Hepatocyte (in vitro differentiated cells): ENCODE data around the gene ABCC6. TPM values are rescaled to one million over a fixed set of nuclear protein-coding genes. Genes with fewer than 3 reads are reported as not detected.

ENCODE experiments used
- DNase-seq: peaks from one replicate; pipeline ENCODE4 v3.0.0-alpha.2; 2016; ENCODE audit warnings: low spot score
- H2AFZ ChIP-seq: fragments of 200-600 bp; sonication (generic); 2 replicates; pipeline ENCODE4 v1.6.0; 2016; ENCODE audit warnings: antibody characterized with exemption, mild to moderate bottlenecking
- H3K27ac ChIP-seq: fragments of 200-600 bp; sonication (generic); 2 replicates; pipeline ENCODE4 v1.5.1; 2016; ENCODE audit warnings: mild to moderate bottlenecking
- H3K27me3 ChIP-seq: fragments of 200-600 bp; sonication (generic); 2 replicates; pipeline ENCODE4 v1.6.1; 2016
- H3K36me3 ChIP-seq: fragments of 200-600 bp; sonication (generic); replicated peaks from 2 replicates; pipeline ENCODE4 v1.5.1; 2016; ENCODE audit warnings: low read depth; ENCODE audit not compliant: insufficient read depth
- H3K4me1 ChIP-seq: fragments of 200-600 bp; sonication (generic); 2 replicates; pipeline ENCODE4 v1.5.1; 2016; ENCODE audit warnings: mild to moderate bottlenecking, moderate library complexity; ENCODE audit not compliant: insufficient read depth
- H3K4me2 ChIP-seq: fragments of 200-600 bp; sonication (generic); 2 replicates; pipeline ENCODE4 v1.6.0; 2016
- H3K4me3 ChIP-seq: fragments of 200-600 bp; sonication (generic); 2 replicates; pipeline ENCODE4 v1.5.1; 2016; ENCODE audit warnings: mild to moderate bottlenecking
- H3K79me2 ChIP-seq: fragments of 200-600 bp; sonication (generic); 2 replicates; pipeline ENCODE4 v1.6.0; 2017; ENCODE audit warnings: mild to moderate bottlenecking
- H3K9me2 ChIP-seq: fragments of 200-600 bp; sonication (generic); replicated peaks from 2 replicates; pipeline ENCODE4 v1.6.0; 2017; ENCODE audit warnings: mild to moderate bottlenecking; ENCODE audit not compliant: insufficient read depth
- H3K9me3 ChIP-seq: fragments of 200-600 bp; sonication (generic); 2 replicates; pipeline ENCODE4 v1.5.1; 2016; ENCODE audit warnings: low read depth, mild to moderate bottlenecking
- H4K20me1 ChIP-seq: fragments of 200-600 bp; sonication (generic); 2 replicates; pipeline ENCODE4 v1.6.0; 2016; ENCODE audit warnings: mild to moderate bottlenecking; ENCODE audit not compliant: insufficient read depth, poor library complexity, severe bottlenecking
- EZH2 ChIP-seq: fragments of 200-600 bp; sonication (generic); IDR thresholded peaks from 2 replicates; pipeline ENCODE4 v1.6.1; 2016; ENCODE audit warnings: antibody characterized with exemption, mild to moderate bottlenecking, borderline replicate concordance
- EZH2phosphoT487 ChIP-seq: fragments of 200-600 bp; sonication (generic); IDR thresholded peaks from one replicate; pipeline ENCODE4 v1.6.1; 2018; ENCODE audit warnings: antibody characterized with exemption, mild to moderate bottlenecking, low read depth, moderate library complexity; ENCODE audit not compliant: unreplicated experiment, severe bottlenecking
- WGBS: methylation state at CpG from one replicate; pipeline ENCODE4 v1.1.6; 2016; ENCODE audit warnings: low lambda C conversion rate; ENCODE audit errors: missing lambda C conversion rate; 5-methylcytosine and 5-hydroxymethylcytosine counted together
- polyA plus RNA-seq: library from polyadenylated mRNA; unstranded; fragments of >200 nt; fragmentation: Nextera tagmentation; extraction: Ambion mirVana; gene quantifications from 2 replicates; pipeline ENCODE4 v1.2.1, GENCODE V29; 2016
- total RNA-seq: library from RNA; depleted of rRNA; stranded (reverse); fragments of >200 nt; gene quantifications from 2 replicates; pipeline ENCODE4 v1.2.3, GENCODE V29; 2014
- TF ChIP-seq, protein P1 (sequence below): fragments of 200-600 bp; sonication (generic); IDR thresholded peaks from 2 replicates; pipeline ENCODE4 v1.5.1; 2016; ENCODE audit warnings: antibody characterized with exemption, mild to moderate bottlenecking; ENCODE audit not compliant: poor library complexity

The ABCC6 gene
- total and polyA plus RNA-seq, 2 experiments from 2014 or later: 41.2 to 46.8 TPM

DNA sequence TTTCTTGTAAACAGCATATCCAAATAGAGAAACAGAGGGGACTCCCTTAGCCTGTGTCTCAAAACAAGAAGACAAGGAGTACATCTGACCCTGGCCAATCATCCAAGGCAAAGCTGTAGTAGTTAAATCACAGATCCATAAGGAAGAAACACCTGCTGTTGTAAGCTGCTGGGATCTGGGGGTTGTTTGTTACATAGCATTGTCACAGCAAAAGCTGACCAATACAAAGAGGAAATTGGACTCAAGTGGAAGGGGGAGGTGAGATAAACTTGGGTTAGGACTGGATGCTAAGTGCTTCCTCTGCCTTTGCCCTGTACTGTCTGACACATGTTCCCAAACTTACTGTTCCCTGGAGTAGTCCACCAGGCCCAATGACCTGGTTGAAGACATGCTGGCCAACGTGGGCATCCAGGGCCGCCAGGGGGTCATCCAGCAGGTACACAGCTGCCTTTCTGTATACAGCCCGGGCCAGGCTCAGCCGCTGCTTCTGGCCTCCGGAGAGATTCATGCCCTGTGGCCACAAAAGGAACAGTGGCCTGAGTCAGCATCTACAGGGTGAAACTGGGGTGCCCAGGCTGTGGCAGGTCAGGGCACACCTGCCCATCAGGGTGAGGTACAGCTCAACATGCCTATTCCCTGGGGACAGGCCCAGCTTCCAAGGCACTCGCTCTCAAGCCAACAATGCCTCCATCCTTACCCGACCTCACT, 44.7 kb downstream of the ABCC6 start:
- no peak overlapping the region for H3K4me3 ChIP-seq
- 93% methylated on average over 7 of the region's 7 CpGs for WGBS
- no peak overlapping the region for H2AFZ ChIP-seq
- no peak overlapping the region for H3K4me2 ChIP-seq
- H3K9me2 ChIP-seq: no peaks in the 10 kb centered on the region
- DNase-seq: no peak
- no peaks in the 10 kb centered on the region for H3K27me3 ChIP-seq
- H3K9me3 ChIP-seq: no peaks in the 10 kb centered on the region
- no peaks in the 10 kb centered on the region for H3K4me1 ChIP-seq
- TF ChIP-seq EZH2phosphoT487 (no peak), EZH2 (no peak)
- TF ChIP-seq, protein P1, sequence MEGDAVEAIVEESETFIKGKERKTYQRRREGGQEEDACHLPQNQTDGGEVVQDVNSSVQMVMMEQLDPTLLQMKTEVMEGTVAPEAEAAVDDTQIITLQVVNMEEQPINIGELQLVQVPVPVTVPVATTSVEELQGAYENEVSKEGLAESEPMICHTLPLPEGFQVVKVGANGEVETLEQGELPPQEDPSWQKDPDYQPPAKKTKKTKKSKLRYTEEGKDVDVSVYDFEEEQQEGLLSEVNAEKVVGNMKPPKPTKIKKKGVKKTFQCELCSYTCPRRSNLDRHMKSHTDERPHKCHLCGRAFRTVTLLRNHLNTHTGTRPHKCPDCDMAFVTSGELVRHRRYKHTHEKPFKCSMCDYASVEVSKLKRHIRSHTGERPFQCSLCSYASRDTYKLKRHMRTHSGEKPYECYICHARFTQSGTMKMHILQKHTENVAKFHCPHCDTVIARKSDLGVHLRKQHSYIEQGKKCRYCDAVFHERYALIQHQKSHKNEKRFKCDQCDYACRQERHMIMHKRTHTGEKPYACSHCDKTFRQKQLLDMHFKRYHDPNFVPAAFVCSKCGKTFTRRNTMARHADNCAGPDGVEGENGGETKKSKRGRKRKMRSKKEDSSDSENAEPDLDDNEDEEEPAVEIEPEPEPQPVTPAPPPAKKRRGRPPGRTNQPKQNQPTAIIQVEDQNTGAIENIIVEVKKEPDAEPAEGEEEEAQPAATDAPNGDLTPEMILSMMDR: no peak
- no peak overlapping the region for H3K27ac ChIP-seq
- no peaks in the 10 kb centered on the region for H3K79me2 ChIP-seq
- no peaks in the 10 kb centered on the region for H3K36me3 ChIP-seq
- no peaks in the 10 kb centered on the region for H4K20me1 ChIP-seq

DNA sequence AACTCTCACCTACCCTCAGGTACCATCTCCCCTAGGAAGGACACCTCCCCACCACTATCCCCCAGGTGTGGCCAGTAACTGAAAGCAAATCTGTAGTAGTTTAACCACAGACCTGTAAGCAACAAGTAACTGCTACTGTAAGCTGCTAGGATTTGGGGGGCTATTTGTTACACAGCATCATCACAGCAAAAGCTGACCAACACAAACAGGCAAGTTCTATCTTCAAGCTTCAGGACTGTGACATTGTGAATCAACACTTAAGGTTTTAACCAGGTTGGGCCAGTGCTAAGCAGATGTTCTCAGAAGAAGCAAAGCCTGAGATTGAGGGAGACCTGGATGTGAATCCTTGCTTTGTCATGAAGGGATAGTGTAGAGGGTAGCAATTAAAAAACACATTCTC, 47.0 kb downstream of the ABCC6 start:
- Histone ChIP-seq H3K4me2 (no peak overlapping the region), H3K4me3 (no peak overlapping the region), H3K79me2 (no peaks in the 10 kb centered on the region), H3K9me2 (no peaks in the 10 kb centered on the region), H4K20me1 (no peaks in the 10 kb centered on the region), H2AFZ (no peak overlapping the region), H3K36me3 (no peaks in the 10 kb centered on the region), H3K27me3 (no peaks in the 10 kb centered on the region), H3K27ac (no peak overlapping the region), H3K9me3 (no peaks in the 10 kb centered on the region), H3K4me1 (no peaks in the 10 kb centered on the region)
- no peak for DNase-seq
- TF ChIP-seq EZH2phosphoT487: no peak
- TF ChIP-seq, protein P1: no peak
- no peak for TF ChIP-seq EZH2

DNA sequence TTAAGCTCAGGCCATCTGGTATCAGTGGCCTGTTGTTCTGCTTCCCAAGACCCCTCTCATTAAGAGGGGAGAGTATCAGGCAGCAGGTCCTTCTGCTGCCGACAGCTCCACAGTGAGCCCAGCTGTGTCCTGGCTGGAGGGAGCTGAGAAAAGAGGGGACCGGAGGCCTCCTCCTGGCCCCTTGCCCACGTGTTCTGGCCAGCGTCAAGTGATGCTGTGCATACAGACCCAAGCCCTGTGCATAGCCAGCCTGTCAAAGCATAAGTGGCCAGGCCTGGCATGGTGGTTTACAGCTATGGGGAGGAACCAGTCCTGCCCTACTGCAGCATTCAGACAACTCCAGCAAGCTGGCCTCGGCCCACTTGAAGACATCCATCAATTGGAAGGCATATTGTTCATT, 48.0 kb downstream of the ABCC6 start:
- Histone ChIP-seq H3K27me3 (no peaks in the 10 kb centered on the region), H3K4me3 (no peak overlapping the region), H3K36me3 (no peaks in the 10 kb centered on the region), H3K79me2 (no peaks in the 10 kb centered on the region), H3K4me2 (no peak overlapping the region), H3K9me3 (no peaks in the 10 kb centered on the region), H2AFZ (no peak overlapping the region), H4K20me1 (no peaks in the 10 kb centered on the region), H3K4me1 (no peaks in the 10 kb centered on the region), H3K27ac (no peak overlapping the region), H3K9me2 (no peaks in the 10 kb centered on the region)
- WGBS: 66% methylated on average over 5 of the region's 5 CpGs
- DNase-seq: peak; percentile 21
- TF ChIP-seq EZH2phosphoT487 (no peak), EZH2 (no peak)

DNA sequence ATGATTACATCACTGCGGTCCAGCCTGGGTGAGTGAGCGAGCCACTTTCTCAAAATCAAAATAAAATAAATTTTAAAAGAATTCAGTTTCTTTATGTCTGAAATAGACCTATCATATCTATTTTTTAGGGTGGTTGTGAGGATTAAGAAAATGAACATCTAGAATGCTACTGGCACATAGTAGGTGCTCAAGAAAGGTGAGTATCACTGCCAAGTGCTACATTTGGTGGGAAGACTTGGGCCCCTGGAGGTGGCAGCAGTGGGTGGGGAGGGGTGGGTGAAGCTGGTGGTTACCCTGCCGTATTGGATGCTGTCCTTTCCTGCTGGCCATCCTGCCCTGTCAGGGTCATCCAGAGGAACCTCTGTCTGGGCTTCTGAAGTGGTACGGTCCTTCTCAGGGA, 50.3 kb downstream of the ABCC6 start:
- H3K27ac ChIP-seq: no peak overlapping the region
- H3K4me2 ChIP-seq: no peak overlapping the region
- DNase-seq: no peak
- H3K9me3 ChIP-seq: no peaks in the 10 kb centered on the region
- no peaks in the 10 kb centered on the region for H4K20me1 ChIP-seq
- no peak for TF ChIP-seq EZH2
- H3K36me3 ChIP-seq: no peaks in the 10 kb centered on the region
- no peaks in the 10 kb centered on the region for H3K9me2 ChIP-seq
- no peak overlapping the region for H3K4me3 ChIP-seq
- H3K27me3 ChIP-seq: no peaks in the 10 kb centered on the region
- H3K79me2 ChIP-seq: no peaks in the 10 kb centered on the region
- no peak overlapping the region for H2AFZ ChIP-seq
- 99% methylated on average over 4 of the region's 4 CpGs for WGBS
- no peaks in the 10 kb centered on the region for H3K4me1 ChIP-seq
